ENCODE data around the gene ZNF598. TPM values are rescaled to one million over a fixed set of nuclear protein-coding genes. Genes with fewer than 3 reads are reported as not detected.

Gene ZNF598
- polyA plus RNA-seq, 2 of the 4 experiments (the other 2 are of a cell fraction) = 17.7 to 33.8 TPM

DNA sequence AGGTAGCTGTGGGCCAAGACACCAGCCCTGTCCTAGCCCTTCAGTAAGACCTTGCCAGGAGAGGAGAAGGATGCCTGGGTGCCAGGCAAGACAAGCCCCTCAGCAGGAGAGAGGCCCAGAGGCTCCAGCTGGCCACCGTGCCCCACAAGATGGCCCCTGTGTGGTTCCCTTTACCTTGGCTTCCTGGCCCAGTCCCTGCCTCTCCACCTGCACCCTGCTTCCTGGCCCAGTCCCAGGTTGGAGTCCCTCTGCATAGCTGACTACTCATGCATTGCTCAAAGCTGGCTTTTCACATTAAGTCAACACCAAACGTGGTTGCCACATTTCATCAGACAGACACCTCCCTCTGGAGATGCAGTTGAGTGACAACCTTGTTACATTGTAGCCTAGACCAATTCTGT, 15.9 kb downstream of the ZNF598 start:
- DNase-seq (ENCODE audit: low read depth in 1 of 2, low spot score in 1 of 2) (peak in 1 of 2 experiments; percentile 72), FAIRE-seq (no peak), ATAC-seq (peak; percentile 31 to 40)
- H3K4me1 ChIP-seq = peaks cover 80% of the 10 kb centered on the region
- no peaks in the 10 kb centered on the region for H3K9me3 ChIP-seq
- POLR2A ChIA-PET = interaction anchor here (1.9 kb wide), 1 partner anchor 29 kb away, joined by 6 read pairs; the partner anchor contains the start of gene RPS2
- CTCF ChIA-PET = interaction anchor here (0.7 to 19.7 kb wide), 5 partner anchors 9 to 147 kb away, joined by 3 to 196 read pairs (median 5); partner anchors contain the start of genes GFER and ZNF598
- WGBS (ENCODE audit: missing lambda C conversion rate) = 47% methylated on average over 2 of the region's 2 CpGs
- TF ChIP-seq ZSCAN20 (CRISPR knock-in tag; IDR thresholded peaks at IDR 0.05) = peak; percentile 57; the same call in 1 of the 2 replicates
- TF ChIP-seq MAZ (IDR thresholded peaks at IDR 0.05; ENCODE audit: borderline replicate concordance, low read depth, low read length) = no peak
- TF ChIP-seq CBX2 (IDR thresholded peaks at IDR 0.05; ENCODE audit: borderline replicate concordance, low read depth) = no peak
- no peak for TF ChIP-seq FOSL2 (IDR thresholded peaks at IDR 0.05)
- TF ChIP-seq FOSL2 (CRISPR knock-in tag; IDR thresholded peaks at IDR 0.05) = 0 out of 2 replicates have a peak, but pooled peaks have one; percentile 27
- TF ChIP-seq HEYL (CRISPR knock-in tag; IDR thresholded peaks at IDR 0.05) = 0 out of 2 replicates have a peak, but pooled peaks have one; percentile 76
- TF ChIP-seq CEBPB (IDR thresholded peaks at IDR 0.05) = peak; percentile 27 to 46; a peak in 2 of 4 replicates
- TF ChIP-seq EHF (CRISPR knock-in tag; IDR thresholded peaks at IDR 0.05) = peak; percentile 75; the same call in 1 of the 2 replicates
- H3K4me2 ChIP-seq = peak overlapping the region; percentile 19; the same call in 2 of the 3 replicates
- H3K4me3 ChIP-seq = no peak overlapping the region
- peak overlapping the region; percentile 12 to 76; a peak in 5 of 6 replicates for H3K27ac ChIP-seq

DNA sequence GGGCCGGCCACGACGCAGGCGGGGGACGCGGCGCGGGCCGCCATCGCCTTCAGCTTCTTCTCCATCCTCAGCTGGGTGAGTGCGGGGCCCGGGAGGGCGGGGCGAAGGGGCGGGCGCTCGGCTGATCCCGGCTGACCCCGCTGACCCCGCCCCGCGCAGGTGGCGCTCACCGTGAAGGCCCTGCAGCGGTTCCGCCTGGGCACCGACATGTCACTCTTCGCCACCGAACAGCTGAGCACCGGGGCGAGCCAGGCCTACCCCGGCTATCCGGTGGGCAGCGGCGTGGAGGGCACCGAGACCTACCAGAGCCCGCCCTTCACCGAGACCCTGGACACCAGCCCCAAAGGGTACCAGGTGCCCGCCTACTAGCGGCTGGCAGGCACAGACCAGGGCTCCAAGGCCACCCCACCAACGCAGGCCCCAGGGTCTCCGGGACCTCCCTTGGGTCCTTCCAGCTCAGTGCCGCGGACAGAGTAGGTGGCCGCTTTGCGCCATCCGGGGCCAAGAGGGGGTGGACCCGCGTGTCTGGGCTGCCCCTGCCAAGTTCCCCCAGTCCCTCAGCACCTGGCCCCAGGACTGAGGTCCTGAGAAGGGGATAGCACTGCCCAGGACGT, 16.8 kb downstream of the ZNF598 start:
- Histone ChIP-seq H3K9me3 (no peaks in the 10 kb centered on the region), H3K4me2 (0 out of 3 replicates have a peak overlapping the region, but pooled peaks have one; percentile 79), H3K27ac (peak overlapping the region; percentile 51 to 76; a peak in 5 of 6 replicates), H3K4me3 (no peak overlapping the region), H3K4me1 (peaks cover 80% of the 10 kb centered on the region)
- POLR2A ChIA-PET = interaction anchor here (0.6 to 1.6 kb wide), 3 partner anchors 11 to 162 kb away, joined by 3 to 7 read pairs (median 4); partner anchors contain the start of genes RPS2 and TRAF7
- ATAC-seq (no peak), DNase-seq (ENCODE audit: low read depth in 1 of 2, low spot score in 1 of 2) (no peak), FAIRE-seq (no peak)
- CTCF ChIA-PET = interaction anchor here (0.8 to 19.7 kb wide), 3 partner anchors 12 to 148 kb away, joined by 3 to 196 read pairs (median 9); partner anchors contain the start of gene ZNF598
- WGBS (ENCODE audit: missing lambda C conversion rate) = 93% methylated on average over 21 of the region's 50 CpGs
- TF ChIP-seq CHD2 (IDR thresholded peaks at IDR 0.05; ENCODE audit: low read length, partially characterized antibody) (no peak), KDM1A (IDR thresholded peaks at IDR 0.05; ENCODE audit: low read depth) (no peak), HOXA7 (CRISPR knock-in tag; IDR thresholded peaks at IDR 0.05) (no peak), NR3C1 (IDR thresholded peaks at IDR 0.05) (no peak), JUN (IDR thresholded peaks at IDR 0.05) (no peak), EP300 (IDR thresholded peaks at IDR 0.05) (no peak), ZNF302 (CRISPR knock-in tag; IDR thresholded peaks at IDR 0.05) (no peak), CBX8 (IDR thresholded peaks at IDR 0.05) (no peak)
- TF ChIP-seq, protein P1, sequence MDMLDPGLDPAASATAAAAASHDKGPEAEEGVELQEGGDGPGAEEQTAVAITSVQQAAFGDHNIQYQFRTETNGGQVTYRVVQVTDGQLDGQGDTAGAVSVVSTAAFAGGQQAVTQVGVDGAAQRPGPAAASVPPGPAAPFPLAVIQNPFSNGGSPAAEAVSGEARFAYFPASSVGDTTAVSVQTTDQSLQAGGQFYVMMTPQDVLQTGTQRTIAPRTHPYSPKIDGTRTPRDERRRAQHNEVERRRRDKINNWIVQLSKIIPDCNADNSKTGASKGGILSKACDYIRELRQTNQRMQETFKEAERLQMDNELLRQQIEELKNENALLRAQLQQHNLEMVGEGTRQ (IDR thresholded peaks at IDR 0.05) = no peak
- TF ChIP-seq, protein P2, sequence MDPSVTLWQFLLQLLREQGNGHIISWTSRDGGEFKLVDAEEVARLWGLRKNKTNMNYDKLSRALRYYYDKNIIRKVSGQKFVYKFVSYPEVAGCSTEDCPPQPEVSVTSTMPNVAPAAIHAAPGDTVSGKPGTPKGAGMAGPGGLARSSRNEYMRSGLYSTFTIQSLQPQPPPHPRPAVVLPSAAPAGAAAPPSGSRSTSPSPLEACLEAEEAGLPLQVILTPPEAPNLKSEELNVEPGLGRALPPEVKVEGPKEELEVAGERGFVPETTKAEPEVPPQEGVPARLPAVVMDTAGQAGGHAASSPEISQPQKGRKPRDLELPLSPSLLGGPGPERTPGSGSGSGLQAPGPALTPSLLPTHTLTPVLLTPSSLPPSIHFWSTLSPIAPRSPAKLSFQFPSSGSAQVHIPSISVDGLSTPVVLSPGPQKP (IDR thresholded peaks at IDR 0.05; ENCODE audit: low read depth, low read length) = no peak
- TF ChIP-seq, protein P3, sequence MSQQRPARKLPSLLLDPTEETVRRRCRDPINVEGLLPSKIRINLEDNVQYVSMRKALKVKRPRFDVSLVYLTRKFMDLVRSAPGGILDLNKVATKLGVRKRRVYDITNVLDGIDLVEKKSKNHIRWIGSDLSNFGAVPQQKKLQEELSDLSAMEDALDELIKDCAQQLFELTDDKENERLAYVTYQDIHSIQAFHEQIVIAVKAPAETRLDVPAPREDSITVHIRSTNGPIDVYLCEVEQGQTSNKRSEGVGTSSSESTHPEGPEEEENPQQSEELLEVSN (IDR thresholded peaks at IDR 0.05; ENCODE audit: borderline replicate concordance, low read depth) = no peak
